Endothelial cell of umbilical vein (primary cell): ENCODE measurements around the gene ESPN. TPM values are rescaled to one million over a fixed set of nuclear protein-coding genes. Genes with fewer than 3 reads are reported as not detected.

Experiments
- BruUV-seq: library from RNA; stranded (reverse); fragments of 400-500 nt; replicated peaks from 2 replicates; lab custom pipeline; 2021; lab: Mats Ljungman, UMichigan
- CTCF ChIA-PET: fragments of 300-600, 350-600 bp; sonication (Branson Sonifier 250); formaldehyde crosslinking; loops from one replicate; lab custom pipeline; 2021; ENCODE audit warnings: antibody characterized with exemption, inconsistent platforms; lab: Charles Lee
- POLR2A ChIA-PET: fragments of 300-600, 350-600 bp; sonication (Branson Sonifier 250); formaldehyde crosslinking; loops from one replicate; lab custom pipeline; 2021; ENCODE audit warnings: antibody characterized with exemption, inconsistent platforms; lab: Charles Lee
- DNase-seq: peaks from one replicate; pipeline ENCODE4 v3.0.0-alpha.2; 2011; ENCODE audit warnings: low read depth, low spot score
- FAIRE-seq: peaks from 2 replicates; lab custom pipeline; 2011; peaks lifted over from hg19 to GRCh38; lab: Jason Lieb, UNC
- H2AFZ ChIP-seq: 2 replicates; pipeline ENCODE4 v1.6.0; 2012; ENCODE audit warnings: low read depth, low read length, control low read depth, inconsistent platforms
- H3K27ac ChIP-seq: 2 replicates; pipeline ENCODE4 v1.5.1; 2011; ENCODE audit warnings: low read depth, mild to moderate bottlenecking, control low read depth, low read length, moderate library complexity; ENCODE audit not compliant: insufficient read depth
- H3K27me3 ChIP-seq, 2 experiments: 2 replicates each; pipeline versions ENCODE4 v1.6.0 to v1.6.1; 2011; ENCODE audit warnings: low read length in 2 of 2, mixed read lengths in 1 of 2; ENCODE audit not compliant: control insufficient read depth in 2 of 2, insufficient read depth in 2 of 2
- H3K36me3 ChIP-seq, 2 experiments: 2 replicates in 1 of 2; 3 replicates in 1 of 2; pipeline ENCODE4 v1.5.1; 2011; ENCODE audit warnings: low read length in 2 of 2, mild to moderate bottlenecking in 1 of 2, moderate library complexity in 1 of 2; ENCODE audit not compliant: control insufficient read depth in 2 of 2, insufficient read depth in 2 of 2; ENCODE audit errors: extremely low read depth in 1 of 2
- H3K4me1 ChIP-seq: 3 replicates; pipeline ENCODE4 v1.5.1; 2011; ENCODE audit warnings: mild to moderate bottlenecking, low read length; ENCODE audit not compliant: control insufficient read depth, insufficient read depth; ENCODE audit errors: extremely low read depth
- H3K4me2 ChIP-seq: 2 replicates; pipeline ENCODE4 v1.6.1; 2011; ENCODE audit warnings: low read length, control low read depth, mixed read lengths; ENCODE audit not compliant: insufficient read depth
- H3K4me3 ChIP-seq, 3 experiments: fragments of 200-600 bp in 1 of 3; sonication (generic), shearing (Covaris generic) in 1 of 3; replicated peaks in 1 of 3; 2 replicates each; pipeline ENCODE4 v1.5.1; 2011 to 2016; ENCODE audit warnings: control low read depth in 3 of 3, low read length in 3 of 3, mild to moderate bottlenecking in 2 of 3, inconsistent platforms in 1 of 3, low read depth in 1 of 3, moderate library complexity in 1 of 3; ENCODE audit not compliant: insufficient read depth in 1 of 3
- H3K79me2 ChIP-seq: 2 replicates; pipeline ENCODE4 v1.6.0; 2012; ENCODE audit warnings: low read length, inconsistent platforms; ENCODE audit not compliant: control insufficient read depth, insufficient read depth
- H3K9ac ChIP-seq: replicated peaks from 2 replicates; pipeline ENCODE3; 2011; ENCODE audit warnings: low read length, control low read depth; ENCODE audit not compliant: insufficient read depth; ENCODE audit errors: extremely low read depth
- H3K9me1 ChIP-seq: replicated peaks from 3 replicates; pipeline ENCODE4 v1.6.0; 2011; ENCODE audit warnings: mild to moderate bottlenecking, low read length; ENCODE audit not compliant: control insufficient read depth, insufficient read depth; ENCODE audit errors: extremely low read depth
- H3K9me3 ChIP-seq: replicated peaks from 2 replicates; pipeline ENCODE4 v1.5.1; 2012; ENCODE audit warnings: low read length, inconsistent platforms; ENCODE audit not compliant: control insufficient read depth, insufficient read depth
- H4K20me1 ChIP-seq: replicated peaks from 2 replicates; pipeline ENCODE3; 2011; ENCODE audit warnings: mild to moderate bottlenecking, low read length; ENCODE audit not compliant: control insufficient read depth, insufficient read depth; ENCODE audit errors: extremely low read depth
- EZH2 ChIP-seq: IDR thresholded peaks from 2 replicates; pipeline ENCODE4 v1.6.1; 2012; ENCODE audit warnings: borderline replicate concordance, low read depth, mild to moderate bottlenecking, moderate library complexity, low read length, inconsistent platforms; ENCODE audit not compliant: severe bottlenecking
- FOS ChIP-seq: IDR thresholded peaks from 2 replicates; pipeline ENCODE4 v1.6.1; 2011; ENCODE audit warnings: mild to moderate bottlenecking, low read length, moderate library complexity, borderline replicate concordance; ENCODE audit not compliant: insufficient read depth
- GATA2 ChIP-seq: IDR thresholded peaks from 2 replicates; pipeline ENCODE4 v1.7.0; 2011; ENCODE audit warnings: low read depth, mild to moderate bottlenecking, moderate library complexity, mixed read lengths, low read length; ENCODE audit not compliant: insufficient read length, insufficient read depth
- JUN ChIP-seq: IDR thresholded peaks from 2 replicates; pipeline ENCODE4 v1.6.1; 2011; ENCODE audit warnings: borderline replicate concordance, low read depth; ENCODE audit not compliant: insufficient read length, insufficient read depth
- MYC ChIP-seq: IDR thresholded peaks from one replicate; pipeline ENCODE4 v1.6.1; 2011; ENCODE audit warnings: mild to moderate bottlenecking, low read depth, low read length
- POLR2A ChIP-seq: IDR thresholded peaks from 2 replicates; pipeline ENCODE4 v1.6.1; 2012; ENCODE audit warnings: low read depth, mild to moderate bottlenecking, control low read depth, low read length
- POLR2AphosphoS5 ChIP-seq: IDR thresholded peaks from 2 replicates; pipeline ENCODE4 v1.6.1; 2012; ENCODE audit warnings: low read depth, mild to moderate bottlenecking, control low read depth, low read length, moderate library complexity; ENCODE audit not compliant: insufficient read depth
- dilution Hi-C: fragments of 300-500 bp; cut with MboI; formaldehyde crosslinking; loops from one replicate; pipeline ENCODE4 v1.15.0; 2019; ENCODE audit warnings: low sequenced_read_pairs; ENCODE audit not compliant: extremely low pct_ligation_motif_present
- intact Hi-C: fragments of 100-400 bp; cut with micrococcal nuclease; formaldehyde crosslinking; loops from one replicate; pipeline ENCODE4 v1.10.0; 2022
- polyA plus RNA-seq, 4 experiments: library from polyadenylated mRNA; depleted of rRNA in 3 of 4; stranded (reverse) in 3 of 4; unstranded in 1 of 4; fragments of >200 nt; gene quantifications; 2 replicates each; pipeline versions ENCODE4 v1.2.1 to v1.2.3, GENCODE V29; 2011 to 2012; ENCODE audit warnings: missing spikeins in 1 of 4
- total RNA-seq: library from RNA; stranded (reverse); gene quantifications from 2 replicates; pipeline ENCODE4 v1.2.3, GENCODE V29; 2021
- TF ChIP-seq, protein P1 (sequence below): IDR thresholded peaks from 2 replicates; pipeline ENCODE4 v1.6.1; 2011; ENCODE audit not compliant: insufficient read depth, insufficient read length
- TF ChIP-seq, protein P2 (sequence below), 2 donors: IDR thresholded peaks; 1 replicate in 1 of 2; 2 replicates in 1 of 2; pipeline ENCODE4 v1.5.1; 2011; ENCODE audit warnings: low read length in 2 of 2, mild to moderate bottlenecking in 2 of 2, moderate library complexity in 2 of 2, control low read depth in 1 of 2, inconsistent platforms in 1 of 2, low read depth in 1 of 2; ENCODE audit not compliant: insufficient read depth in 1 of 2; ENCODE audit errors: extremely low read depth in 1 of 2

Gene ESPN
- total and polyA plus RNA-seq, 2 donors (not counting 3 experiments of a cell fraction or from before 2014, with no cell fraction given): 0.54 to 0.71 TPM

- intact Hi-C loops: loop anchor here (10.0 kb wide), 1 partner anchor 286 kb away; the partner anchor contains the start of gene CAMTA1
- Histone ChIP-seq H3K4me2 (no peak overlapping the region), H3K4me1 (peaks cover 12% of the 10 kb centered on the region), H3K36me3 (no peaks in the 10 kb centered on the region), H3K79me2 (no peaks in the 10 kb centered on the region), H3K4me3 (no peak overlapping the region), H2AFZ (no peak overlapping the region), H4K20me1 (no peaks in the 10 kb centered on the region), H3K9ac (no peak overlapping the region), H3K27ac (no peak overlapping the region), H3K27me3 (no peaks in the 10 kb centered on the region), H3K9me1 (no peaks in the 10 kb centered on the region), H3K9me3 (no peaks in the 10 kb centered on the region)
- dilution Hi-C loops: no loop called here
- BruUV-seq: no TSS peak
- POLR2A ChIA-PET: no interaction called here
- no peak for TF ChIP-seq EZH2
- CTCF ChIA-PET: interaction anchor here (1.1 to 5.6 kb wide), 3 partner anchors 9 to 56 kb away, joined by 4 to 36 read pairs (median 10); partner anchors contain the start of genes NOL9 and PLEKHG5
- no peak for DNase-seq
- FAIRE-seq: no peak
These were observed 74.1 kb downstream of the ESPN start for GRCh38 chr1:6498576-6499111.

GRCh38 chr1:6499296-6499695 is 74.7 kb downstream of the ESPN start:
- intact Hi-C loops (loop anchor here (10.0 kb wide), 1 partner anchor 286 kb away; the partner anchor contains the start of gene CAMTA1), dilution Hi-C loops (no loop called here)
- no peak for DNase-seq
- Histone ChIP-seq H3K9me1 (no peaks in the 10 kb centered on the region), H3K27me3 (no peaks in the 10 kb centered on the region), H3K4me3 (no peak overlapping the region), H3K4me2 (no peak overlapping the region), H3K36me3 (no peaks in the 10 kb centered on the region), H3K79me2 (no peaks in the 10 kb centered on the region), H3K4me1 (peaks cover 10% of the 10 kb centered on the region), H3K9me3 (no peaks in the 10 kb centered on the region), H3K9ac (no peak overlapping the region), H4K20me1 (no peaks in the 10 kb centered on the region), H3K27ac (no peak overlapping the region), H2AFZ (no peak overlapping the region)
- no peak for TF ChIP-seq FOS
- TF ChIP-seq JUN: no peak
- no peak for TF ChIP-seq MYC
- TF ChIP-seq GATA2: no peak
- TF ChIP-seq, protein P1, sequence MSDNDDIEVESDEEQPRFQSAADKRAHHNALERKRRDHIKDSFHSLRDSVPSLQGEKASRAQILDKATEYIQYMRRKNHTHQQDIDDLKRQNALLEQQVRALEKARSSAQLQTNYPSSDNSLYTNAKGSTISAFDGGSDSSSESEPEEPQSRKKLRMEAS: no peak
- TF ChIP-seq POLR2A: no peak
- no peak for TF ChIP-seq POLR2AphosphoS5
- TF ChIP-seq, protein P2, sequence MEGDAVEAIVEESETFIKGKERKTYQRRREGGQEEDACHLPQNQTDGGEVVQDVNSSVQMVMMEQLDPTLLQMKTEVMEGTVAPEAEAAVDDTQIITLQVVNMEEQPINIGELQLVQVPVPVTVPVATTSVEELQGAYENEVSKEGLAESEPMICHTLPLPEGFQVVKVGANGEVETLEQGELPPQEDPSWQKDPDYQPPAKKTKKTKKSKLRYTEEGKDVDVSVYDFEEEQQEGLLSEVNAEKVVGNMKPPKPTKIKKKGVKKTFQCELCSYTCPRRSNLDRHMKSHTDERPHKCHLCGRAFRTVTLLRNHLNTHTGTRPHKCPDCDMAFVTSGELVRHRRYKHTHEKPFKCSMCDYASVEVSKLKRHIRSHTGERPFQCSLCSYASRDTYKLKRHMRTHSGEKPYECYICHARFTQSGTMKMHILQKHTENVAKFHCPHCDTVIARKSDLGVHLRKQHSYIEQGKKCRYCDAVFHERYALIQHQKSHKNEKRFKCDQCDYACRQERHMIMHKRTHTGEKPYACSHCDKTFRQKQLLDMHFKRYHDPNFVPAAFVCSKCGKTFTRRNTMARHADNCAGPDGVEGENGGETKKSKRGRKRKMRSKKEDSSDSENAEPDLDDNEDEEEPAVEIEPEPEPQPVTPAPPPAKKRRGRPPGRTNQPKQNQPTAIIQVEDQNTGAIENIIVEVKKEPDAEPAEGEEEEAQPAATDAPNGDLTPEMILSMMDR (IDR thresholded peaks at IDR 0.05; ENCODE audit: extremely low read depth in 1 of 2, insufficient read depth in 1 of 2, low read depth in 1 of 2, low read length in 2 of 2): no peak
- no peak for TF ChIP-seq EZH2
- no peak for FAIRE-seq
- ChIA-PET CTCF (interaction anchor here (1.1 to 5.6 kb wide), 3 partner anchors 9 to 55 kb away, joined by 4 to 36 read pairs (median 10); partner anchors contain the start of genes NOL9 and PLEKHG5), POLR2A (no interaction called here)
- BruUV-seq: no TSS peak
